Measurements from ENCODE around the gene KLK3.

Gene KLK3

DNA sequence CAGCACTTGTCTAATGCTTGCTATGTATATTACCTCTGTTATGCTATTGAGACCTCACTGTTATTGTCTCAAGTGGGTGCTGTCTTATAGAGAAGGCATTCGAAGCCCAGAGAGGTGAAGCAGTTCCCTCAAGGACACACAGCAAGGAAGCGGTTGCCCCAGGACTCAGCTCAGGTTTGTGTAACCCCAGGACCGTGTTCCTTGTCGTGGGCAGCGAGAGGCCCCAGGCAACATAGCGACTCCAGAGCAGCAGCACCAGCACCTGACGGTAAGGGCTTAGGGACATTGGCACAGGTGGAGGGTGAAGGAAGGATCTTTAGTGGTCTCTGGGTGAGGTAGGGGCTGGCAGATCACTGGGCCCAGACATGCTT, 23.7 kb upstream of the KLK3 start:
- no peak for DNase-seq (ENCODE audit: low read depth in 2 of 2)

DNA sequence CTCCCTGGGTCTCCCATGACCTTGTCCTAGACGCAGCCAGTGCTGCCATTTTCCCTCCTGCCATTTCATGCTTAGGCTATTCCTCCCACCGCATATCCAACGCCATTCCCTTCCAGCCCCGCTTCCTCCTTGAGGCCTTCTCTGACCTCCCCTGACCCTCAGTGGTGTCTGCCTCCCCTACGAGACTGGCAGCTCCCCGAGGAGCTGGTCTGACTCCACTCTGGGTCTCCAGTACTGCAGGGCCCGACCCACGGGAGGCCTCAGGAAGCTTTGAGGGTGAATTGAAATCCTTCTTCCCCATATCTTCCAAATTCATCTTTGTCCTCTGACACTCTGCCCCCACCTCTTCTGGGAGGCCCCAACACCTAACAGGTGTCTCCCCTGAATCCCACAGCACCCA, 22.0 kb upstream of the KLK3 start:
- no peak for DNase-seq (ENCODE audit: low read depth in 2 of 2)

DNA sequence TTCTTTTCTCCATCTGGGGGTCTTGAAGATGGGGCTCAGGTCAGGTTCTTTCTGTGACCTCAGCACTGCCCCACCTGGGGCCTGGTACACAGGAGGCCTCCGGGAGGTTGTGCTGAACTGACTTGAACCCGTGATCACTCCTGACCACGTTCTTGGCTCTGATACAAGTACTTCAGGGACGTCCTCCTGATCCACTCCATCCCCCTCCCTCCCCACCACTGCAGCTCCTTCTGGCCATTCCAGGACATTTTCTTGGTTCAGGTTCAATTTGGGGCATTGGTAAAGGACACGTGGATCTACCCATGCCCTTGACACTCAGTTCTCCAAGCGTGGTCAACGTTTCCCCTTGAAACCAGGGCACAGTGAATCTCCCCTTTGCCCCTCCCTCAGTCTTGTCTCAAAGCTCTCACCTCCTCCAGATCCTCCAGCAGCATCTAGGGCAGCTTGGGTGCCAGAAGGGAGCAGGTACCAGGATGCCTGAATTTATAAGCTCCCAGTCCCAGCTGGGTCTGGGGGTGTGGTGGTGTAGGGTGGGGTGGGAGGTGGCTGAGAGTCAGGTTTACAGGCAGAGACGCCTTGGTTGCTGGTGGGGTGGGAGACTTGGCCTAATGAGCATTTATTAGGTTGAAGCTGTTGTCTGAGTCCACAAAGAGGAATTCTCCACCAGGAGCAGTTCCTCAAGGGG, 21.5 kb upstream of the KLK3 start, which contains the start of gene KLK15:
TSS of gene KLK15 (minus strand) at position 458 of the 685 bp plus-strand sequence. CDS start 2,082 bp downstream, outside the sequence.
- DNase-seq (ENCODE audit: low read depth in 2 of 2): no peak

DNA sequence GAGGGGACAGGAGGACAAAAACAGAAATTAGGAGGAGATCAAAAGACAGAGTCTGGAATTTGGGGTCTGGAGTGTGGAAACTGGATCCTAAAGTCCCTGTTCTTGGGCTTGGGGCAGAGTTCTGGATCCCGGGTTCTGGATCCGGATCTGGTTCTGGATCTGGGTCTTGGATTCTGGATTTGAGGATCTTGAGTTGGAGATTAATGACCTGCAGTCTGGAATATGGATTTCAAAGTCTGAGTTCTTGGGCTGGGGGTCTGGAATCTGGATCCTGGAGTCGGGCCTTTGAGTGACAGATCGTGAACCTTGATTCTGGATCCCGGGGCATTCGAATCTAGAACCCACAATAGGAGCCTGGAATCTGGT, 20.9 kb upstream of the KLK3 start:
- DNase-seq (ENCODE audit: low read depth in 2 of 2): no peak

DNA sequence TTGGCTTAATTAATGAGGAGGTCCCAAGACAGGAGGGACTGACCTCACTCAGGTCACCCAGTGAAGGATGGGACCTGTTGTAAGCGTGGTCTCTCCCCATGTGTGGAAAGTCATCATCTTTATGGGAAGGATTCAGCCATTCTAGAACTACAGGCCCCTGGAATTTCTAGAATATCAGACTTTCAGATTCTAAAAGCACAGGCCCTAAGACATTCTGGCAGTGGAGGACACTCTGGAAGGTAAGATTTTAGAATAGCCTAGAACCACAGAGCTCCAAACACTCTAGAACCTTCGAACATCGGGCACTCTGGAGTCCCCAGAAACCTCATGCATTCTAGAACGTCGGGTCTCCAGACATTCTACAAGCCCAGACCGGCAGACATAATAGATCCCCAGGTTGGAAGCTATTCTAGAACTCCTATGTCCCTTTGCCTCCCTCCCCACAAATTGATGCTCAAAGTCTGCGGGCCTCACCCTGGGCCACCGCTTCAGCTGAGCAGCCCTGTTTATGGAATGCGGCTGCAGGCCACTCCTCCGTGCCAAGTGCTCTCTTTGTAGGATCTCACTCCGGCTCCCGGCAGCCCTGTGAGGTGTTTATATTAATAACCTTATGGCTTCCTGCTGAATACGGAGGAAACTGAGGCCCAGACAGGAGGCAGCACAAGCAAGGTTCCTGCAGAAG, 19.5 kb upstream of the KLK3 start:
- no peak for DNase-seq (ENCODE audit: low read depth in 2 of 2)

DNA sequence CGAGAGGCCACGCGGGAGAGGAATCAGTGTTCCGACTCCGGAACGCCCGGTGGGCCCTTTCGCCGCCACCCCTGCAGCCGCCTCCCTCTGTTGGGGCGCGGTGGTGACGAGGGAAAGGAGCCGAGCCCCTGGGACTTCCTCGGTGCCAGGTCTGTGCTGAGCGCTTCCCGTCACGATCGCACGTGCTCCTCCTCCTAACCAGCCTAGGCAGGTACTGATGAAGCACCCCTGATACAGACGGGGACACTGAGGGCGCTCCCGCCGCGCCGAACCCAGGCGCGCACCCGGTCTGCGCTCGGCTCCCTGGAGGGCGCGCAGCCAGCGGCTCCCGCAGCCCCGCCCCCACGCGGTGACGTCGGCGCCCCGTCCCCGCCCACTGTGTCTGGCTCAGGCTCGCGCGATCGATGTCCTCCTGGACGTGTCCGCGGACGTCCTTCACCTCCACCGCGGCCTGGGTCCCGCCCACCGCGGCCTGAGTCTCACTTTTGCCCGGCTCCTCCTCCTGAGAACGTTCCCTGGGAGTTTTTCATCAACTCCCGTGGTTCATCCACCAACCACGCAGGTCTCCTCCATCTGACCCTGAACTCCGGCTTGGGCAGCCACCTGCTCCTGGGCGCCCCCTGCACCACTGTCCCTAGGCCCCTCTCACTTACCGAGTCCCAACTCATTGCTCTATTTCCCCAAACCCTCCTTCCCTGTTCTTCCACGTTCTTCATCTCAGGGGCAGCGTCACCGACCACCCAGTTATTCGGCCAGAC, 18.8 kb upstream of the KLK3 start:
- DNase-seq (ENCODE audit: low read depth in 2 of 2): peak; percentile 62 to 68

DNA sequence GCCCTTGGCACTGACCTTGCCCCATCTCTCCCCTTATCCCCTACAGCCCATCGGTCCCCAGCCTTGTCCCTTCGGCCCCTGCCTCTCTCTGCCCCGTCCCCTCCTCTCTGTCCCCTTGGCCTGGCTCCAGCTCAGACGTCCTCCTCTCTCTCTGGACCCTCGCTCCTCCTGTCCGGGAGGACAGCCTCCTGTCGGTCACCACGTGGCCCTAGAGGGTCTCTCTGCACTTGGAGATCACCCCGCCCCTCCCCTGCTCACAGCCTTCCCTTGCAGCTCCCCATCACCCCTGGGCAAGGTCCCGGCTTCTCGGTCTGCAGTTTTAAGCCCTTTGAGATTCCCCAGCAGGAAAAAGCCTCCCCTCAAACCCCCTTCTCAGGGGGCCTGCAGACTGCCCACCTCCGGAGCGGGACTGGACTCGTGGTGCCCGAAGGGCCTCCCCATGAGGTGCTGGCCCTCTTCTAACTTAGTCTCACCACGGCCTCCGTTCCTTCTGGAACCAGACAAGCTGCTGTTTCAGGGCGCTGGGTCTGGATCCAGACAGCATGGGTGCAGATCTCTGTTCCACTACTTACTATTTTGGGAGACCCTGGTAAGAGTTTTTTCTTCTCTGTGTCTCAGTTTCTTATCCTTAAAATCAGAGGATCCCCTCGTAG, 18.0 kb upstream of the KLK3 start:
- no peak for DNase-seq (ENCODE audit: low read depth in 2 of 2)

DNA sequence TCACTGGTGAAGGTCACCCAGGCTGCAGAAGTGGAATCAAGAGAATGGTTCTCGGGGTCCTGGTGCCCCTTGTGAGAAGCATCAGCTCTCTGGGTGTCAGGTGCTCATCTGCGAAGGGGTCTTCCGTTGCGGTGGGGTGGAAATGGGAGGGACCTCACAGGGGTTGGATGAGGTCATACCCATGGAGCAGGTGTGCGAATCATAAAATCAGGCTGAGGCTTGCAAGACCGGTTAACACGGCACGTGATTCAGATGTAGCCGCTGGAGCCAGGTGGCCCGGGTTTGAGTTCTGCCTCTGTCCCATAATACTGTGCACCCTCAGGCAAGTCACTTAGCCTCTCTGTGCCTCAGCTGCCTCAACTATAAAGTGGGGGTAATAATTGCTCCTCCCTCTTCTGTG, 17.4 kb upstream of the KLK3 start:
- DNase-seq (ENCODE audit: low read depth in 2 of 2): no peak

DNA sequence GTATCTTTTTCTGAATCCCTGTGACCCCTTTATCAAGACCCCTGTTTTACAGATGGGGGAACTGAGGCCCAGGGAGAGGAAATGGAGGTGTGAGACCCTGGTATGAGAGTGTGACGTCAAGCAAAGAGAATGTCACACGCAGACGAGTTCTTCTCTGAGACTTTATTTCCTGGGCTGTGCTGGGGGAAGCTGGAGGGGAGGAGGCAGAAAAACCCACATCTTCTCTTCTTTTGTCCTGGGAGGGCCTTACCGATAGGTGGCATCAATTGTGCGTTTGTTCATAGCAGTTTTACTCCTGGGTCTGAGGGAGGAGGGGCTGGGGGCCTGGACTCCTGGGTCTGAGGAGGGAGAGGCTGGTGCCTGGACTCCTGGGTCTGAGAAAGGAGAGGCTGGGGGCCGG, 16.5 kb upstream of the KLK3 start:
- no peak for DNase-seq (ENCODE audit: low read depth in 2 of 2)

DNA sequence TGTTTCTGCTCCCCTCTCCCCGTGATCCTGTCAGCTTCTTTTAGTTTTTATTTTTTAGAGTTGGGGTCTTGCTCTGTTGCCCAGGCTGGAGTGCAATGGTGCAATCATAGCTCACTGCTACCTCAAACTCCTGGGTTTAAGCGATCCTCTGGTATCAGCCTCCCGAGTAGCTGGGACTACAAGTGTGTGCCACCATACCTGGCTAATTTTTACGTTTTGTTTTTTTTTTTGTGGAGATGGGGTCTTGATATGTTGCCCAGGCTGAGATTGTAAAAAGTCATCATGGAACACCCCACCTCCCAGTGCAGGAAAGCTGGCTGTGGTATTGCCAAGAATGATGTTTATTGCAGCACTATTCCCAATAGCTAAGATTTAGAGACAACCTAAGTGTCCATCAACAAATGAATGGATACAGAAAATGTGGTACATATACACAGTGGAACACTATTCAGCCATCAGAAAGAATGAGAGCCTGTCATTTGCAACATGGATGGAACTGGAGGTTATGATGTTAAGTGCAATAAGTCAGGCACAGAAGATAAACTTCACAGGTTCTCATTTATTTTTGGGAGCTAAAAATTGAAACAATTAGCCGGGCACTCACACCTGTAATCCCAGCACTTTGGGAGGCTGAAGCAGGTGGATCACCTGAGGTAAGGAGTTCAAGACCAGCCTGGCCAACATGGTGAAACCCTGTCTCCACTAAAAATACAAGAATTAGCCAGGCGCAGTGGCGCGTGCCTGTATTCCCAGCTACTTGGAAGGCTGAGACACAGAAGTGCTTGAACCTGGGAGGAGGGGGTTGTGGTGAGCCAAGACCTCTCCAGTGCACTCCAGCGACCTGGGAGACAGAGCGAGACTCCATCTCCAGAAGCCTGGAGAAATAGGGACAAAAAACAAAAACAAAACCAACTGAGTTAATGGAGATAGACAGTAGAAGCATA, 14.7 kb upstream of the KLK3 start:
- DNase-seq (ENCODE audit: low read depth in 2 of 2): no peak

DNA sequence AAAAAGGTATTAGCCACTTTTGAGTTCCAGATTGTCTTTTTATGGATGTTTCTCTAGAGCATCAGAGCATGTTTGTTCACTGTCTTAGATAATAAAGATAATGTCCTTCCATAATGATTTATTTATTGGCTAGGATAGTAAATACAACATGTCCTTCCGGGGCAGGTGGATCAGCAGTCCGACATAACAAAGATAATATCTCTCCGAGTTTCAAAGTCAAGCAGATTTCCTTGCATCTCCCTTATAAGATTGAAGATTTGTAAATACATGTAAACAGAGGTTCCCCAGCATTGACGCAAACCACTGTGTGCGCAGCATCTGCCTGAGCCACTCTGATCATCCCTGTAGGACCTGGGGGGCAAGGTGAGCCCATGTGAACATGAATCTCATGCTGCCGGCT, 12.6 kb upstream of the KLK3 start:
- DNase-seq (ENCODE audit: low read depth in 2 of 2): no peak

DNA sequence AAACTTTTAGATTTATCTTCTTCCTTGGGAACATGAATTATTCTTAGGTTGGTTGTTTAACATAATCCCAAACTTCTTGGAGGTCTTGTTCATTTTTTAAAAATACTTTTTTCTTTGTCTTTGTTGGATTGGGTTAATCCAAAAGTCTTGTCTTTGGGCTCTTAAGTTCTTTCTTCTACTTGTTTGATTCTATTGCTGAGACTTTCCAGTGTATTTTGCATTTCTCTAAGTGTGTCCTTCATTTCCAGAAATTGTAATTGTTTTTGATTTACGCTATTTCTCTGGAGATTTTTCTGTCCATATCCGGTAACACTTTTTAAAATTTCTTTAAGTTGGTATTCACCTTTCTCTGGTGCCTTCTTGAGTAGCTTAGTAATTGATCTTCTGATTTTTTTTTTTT, 11.5 kb upstream of the KLK3 start:
- no peak for DNase-seq (ENCODE audit: low read depth in 2 of 2)

DNA sequence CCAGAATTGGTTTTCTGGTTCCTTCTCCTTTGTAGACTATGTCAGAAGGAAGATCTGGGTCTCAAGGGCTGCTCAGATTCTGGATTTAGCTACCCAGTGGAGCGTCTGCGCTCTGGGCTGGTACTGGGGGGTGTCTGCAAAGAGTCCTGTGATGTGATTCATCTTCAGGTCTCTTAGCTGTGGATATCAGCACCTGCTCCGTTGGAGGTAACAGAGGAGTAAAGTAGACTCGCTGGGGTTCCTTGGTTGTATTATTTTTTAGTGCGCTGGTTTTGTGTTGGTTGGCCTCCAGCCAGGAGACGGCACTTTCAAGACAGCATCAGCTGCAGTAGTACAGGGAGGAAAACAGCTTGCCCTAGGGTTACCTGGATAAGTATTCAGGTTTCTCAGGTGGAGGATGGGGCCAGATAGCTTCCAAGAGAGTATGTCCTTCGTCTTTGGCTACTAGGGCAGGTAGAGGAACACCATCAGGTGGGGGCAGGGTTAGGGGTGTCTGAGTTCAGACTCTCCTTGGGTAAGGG, 11.0 kb upstream of the KLK3 start:
- no peak for DNase-seq (ENCODE audit: low read depth in 2 of 2)

DNA sequence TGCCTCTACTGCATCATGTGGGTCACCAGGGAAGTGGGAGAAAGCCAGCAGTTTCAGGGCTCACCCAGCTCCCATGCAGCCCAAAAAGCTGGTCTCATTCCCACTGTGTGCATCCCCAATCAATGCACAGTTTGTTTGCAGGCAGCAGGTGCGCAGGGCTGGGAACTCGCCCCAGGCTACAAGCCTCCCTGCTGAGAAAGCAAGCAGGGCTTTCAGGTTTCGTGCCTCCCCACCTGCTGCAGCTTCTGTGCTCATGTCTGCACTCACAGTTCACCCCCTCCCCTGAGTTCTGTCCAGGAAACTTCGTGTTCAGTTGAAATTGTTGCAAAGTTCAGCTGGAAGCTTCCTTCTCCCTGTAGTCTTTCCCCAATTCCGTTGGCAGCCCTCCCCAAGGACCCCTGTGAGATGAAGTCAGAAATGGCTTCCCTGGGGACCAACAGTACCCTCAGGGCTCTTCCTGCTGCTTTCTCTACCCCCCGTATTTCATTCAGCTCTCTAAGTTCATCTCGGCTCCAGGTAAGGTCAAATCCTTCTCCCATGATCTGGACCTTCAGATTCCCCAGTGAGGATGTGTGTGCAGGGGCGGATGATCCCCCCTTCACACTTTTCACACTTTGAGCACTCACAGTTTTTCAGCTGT, 10.3 kb upstream of the KLK3 start:
- DNase-seq (ENCODE audit: low read depth in 2 of 2): no peak

DNA sequence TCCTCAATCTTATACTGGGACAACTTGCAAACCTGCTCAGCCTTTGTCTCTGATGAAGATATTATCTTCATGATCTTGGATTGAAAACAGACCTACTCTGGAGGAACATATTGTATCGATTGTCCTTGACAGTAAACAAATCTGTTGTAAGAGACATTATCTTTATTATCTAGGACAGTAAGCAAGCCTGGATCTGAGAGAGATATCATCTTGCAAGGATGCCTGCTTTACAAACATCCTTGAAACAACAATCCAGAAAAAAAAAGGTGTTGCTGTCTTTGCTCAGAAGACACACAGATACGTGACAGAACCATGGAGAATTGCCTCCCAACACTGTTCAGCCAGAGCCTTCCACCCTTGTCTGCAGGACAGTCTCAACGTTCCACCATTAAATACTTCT, 4.0 kb upstream of the KLK3 start:
- DNase-seq (ENCODE audit: low read depth in 2 of 2): no peak

DNA sequence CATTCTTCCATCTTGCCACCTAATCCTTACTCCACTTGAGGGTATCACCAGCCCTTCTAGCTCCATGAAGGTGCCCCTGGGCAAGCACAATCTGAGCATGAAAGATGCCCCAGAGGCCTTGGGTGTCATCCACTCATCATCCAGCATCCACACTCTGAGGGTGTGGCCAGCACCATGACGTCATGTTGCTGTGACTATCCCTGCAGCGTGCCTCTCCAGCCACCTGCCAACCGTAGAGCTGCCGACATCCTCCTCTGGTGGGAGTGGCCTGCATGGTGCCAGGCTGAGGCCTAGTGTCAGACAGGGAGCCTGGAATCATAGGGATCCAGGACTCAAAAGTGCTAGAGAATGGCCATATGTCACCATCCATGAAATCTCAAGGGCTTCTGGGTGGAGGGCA, 3.1 kb upstream of the KLK3 start:
- DNase-seq (ENCODE audit: low read depth in 2 of 2): no peak

DNA sequence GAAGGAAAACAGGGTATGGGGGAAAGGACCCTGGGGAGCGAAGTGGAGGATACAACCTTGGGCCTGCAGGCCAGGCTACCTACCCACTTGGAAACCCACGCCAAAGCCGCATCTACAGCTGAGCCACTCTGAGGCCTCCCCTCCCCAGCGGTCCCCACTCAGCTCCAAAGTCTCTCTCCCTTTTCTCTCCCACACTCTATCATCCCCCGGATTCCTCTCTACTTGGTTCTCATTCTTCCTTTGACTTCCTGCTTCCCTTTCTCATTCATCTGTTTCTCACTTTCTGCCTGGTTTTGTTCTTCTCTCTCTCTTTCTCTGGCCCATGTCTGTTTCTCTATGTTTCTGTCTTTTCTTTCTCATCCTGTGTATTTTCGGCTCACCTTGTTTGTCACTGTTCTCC, 2.7 kb downstream of the KLK3 start:
- no peak for DNase-seq (ENCODE audit: low read depth in 2 of 2)

DNA sequence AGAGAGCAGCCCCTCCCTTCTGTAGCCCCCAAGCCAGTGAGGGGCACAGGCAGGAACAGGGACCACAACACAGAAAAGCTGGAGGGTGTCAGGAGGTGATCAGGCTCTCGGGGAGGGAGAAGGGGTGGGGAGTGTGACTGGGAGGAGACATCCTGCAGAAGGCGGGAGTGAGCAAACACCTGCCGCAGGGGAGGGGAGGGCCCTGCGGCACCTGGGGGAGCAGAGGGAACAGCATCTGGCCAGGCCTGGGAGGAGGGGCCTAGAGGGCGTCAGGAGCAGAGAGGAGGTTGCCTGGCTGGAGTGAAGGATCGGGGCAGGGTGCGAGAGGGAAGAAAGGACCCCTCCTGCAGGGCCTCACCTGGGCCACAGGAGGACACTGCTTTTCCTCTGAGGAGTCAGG, 4.2 kb downstream of the KLK3 start:
- no peak for DNase-seq (ENCODE audit: low read depth in 2 of 2)

DNA sequence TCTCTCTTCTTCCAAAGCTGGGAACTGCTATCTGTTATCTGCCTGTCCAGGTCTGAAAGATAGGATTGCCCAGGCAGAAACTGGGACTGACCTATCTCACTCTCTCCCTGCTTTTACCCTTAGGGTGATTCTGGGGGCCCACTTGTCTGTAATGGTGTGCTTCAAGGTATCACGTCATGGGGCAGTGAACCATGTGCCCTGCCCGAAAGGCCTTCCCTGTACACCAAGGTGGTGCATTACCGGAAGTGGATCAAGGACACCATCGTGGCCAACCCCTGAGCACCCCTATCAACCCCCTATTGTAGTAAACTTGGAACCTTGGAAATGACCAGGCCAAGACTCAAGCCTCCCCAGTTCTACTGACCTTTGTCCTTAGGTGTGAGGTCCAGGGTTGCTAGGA, 5.1 kb downstream of the KLK3 start:
- DNase-seq (ENCODE audit: low read depth in 2 of 2): no peak

DNA sequence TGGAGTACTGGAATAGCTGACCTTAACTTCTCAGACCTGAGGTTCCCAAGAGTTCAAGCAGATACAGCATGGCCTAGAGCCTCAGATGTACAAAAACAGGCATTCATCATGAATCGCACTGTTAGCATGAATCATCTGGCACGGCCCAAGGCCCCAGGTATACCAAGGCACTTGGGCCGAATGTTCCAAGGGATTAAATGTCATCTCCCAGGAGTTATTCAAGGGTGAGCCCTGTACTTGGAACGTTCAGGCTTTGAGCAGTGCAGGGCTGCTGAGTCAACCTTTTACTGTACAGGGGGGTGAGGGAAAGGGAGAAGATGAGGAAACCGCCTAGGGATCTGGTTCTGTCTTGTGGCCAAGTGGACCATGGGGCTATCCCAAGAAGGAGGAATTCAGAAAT, 6.3 kb downstream of the KLK3 start:
- DNase-seq (ENCODE audit: low read depth in 2 of 2): no peak

All from stimulated activated CD8-positive, alpha-beta memory T cell treated with anti-CD3 and anti-CD28 coated beads, Interleukin-2, amount 100 ng/mL, for 48 hours (primary cell).